LNCAP (cell line): ENCODE measurements around the gene JKAMP.

Experiments used
- TF ChIP-seq, protein P1 (sequence below): fragments of 450-650 bp; IDR thresholded peaks from 2 replicates; pipeline ENCODE4 v1.5.1; 2017; ENCODE audit warnings: mild to moderate bottlenecking

The JKAMP gene

GRCh38 chr14:59465316-59466135 is 18.8 kb upstream of the JKAMP start, which contains the start of gene GPR135:
TSS of gene GPR135 (minus strand) at chr14:59465380. CDS start at chr14:59465226, 154 bp downstream.
- TF ChIP-seq, protein P1, sequence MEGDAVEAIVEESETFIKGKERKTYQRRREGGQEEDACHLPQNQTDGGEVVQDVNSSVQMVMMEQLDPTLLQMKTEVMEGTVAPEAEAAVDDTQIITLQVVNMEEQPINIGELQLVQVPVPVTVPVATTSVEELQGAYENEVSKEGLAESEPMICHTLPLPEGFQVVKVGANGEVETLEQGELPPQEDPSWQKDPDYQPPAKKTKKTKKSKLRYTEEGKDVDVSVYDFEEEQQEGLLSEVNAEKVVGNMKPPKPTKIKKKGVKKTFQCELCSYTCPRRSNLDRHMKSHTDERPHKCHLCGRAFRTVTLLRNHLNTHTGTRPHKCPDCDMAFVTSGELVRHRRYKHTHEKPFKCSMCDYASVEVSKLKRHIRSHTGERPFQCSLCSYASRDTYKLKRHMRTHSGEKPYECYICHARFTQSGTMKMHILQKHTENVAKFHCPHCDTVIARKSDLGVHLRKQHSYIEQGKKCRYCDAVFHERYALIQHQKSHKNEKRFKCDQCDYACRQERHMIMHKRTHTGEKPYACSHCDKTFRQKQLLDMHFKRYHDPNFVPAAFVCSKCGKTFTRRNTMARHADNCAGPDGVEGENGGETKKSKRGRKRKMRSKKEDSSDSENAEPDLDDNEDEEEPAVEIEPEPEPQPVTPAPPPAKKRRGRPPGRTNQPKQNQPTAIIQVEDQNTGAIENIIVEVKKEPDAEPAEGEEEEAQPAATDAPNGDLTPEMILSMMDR, result no peak

- TF ChIP-seq, protein P1, result no peak
Measured at GRCh38 chr14:59474172-59474571, 10.1 kb upstream of the JKAMP start.

- TF ChIP-seq, protein P1, result no peak
Measured at GRCh38 chr14:59475709-59476108, 8.6 kb upstream of the JKAMP start.

DNA sequence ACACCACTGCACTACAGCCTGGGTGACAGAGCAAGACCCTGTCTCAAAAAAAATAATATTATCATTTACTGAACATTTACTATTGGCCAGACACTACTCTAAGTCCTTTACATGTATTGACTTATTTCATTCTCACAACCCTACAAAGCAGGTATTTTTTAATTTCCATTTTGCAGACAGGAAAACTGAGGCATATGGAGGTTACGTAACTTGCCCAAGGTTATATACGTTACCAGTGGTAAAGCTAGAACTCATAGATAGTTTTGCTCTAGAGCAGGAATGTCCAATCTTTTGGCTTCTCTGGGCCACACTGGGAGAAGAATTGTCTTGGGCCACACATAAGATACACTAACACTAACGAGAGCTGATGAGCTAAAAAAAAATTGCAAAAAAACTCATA is 5.8 kb upstream of the JKAMP start:
- TF ChIP-seq, protein P1, result no peak

DNA sequence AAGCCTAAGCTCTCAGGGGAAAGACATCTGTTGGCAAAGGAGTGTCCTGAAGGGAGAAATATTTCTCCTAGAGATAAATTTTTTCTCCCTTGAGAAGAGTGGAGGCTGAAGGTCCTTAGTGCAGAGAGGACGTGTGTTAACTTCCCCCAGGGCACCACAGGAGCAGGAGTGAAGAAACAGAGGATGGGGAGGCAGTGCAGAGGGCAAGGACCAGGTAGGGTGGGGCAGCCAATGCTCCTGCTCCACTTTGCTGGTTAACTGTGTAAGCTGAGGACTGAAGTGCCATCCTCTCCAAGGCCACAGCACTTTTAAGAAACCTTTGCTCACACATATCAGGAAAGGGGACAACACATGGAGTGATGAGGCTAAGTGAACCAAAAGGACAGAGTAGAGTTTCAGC is 4.2 kb upstream of the JKAMP start:
- TF ChIP-seq, protein P1, result no peak

- TF ChIP-seq, protein P1, result no peak
Measured at GRCh38 chr14:59481407-59481806, 2.9 kb upstream of the JKAMP start.

DNA sequence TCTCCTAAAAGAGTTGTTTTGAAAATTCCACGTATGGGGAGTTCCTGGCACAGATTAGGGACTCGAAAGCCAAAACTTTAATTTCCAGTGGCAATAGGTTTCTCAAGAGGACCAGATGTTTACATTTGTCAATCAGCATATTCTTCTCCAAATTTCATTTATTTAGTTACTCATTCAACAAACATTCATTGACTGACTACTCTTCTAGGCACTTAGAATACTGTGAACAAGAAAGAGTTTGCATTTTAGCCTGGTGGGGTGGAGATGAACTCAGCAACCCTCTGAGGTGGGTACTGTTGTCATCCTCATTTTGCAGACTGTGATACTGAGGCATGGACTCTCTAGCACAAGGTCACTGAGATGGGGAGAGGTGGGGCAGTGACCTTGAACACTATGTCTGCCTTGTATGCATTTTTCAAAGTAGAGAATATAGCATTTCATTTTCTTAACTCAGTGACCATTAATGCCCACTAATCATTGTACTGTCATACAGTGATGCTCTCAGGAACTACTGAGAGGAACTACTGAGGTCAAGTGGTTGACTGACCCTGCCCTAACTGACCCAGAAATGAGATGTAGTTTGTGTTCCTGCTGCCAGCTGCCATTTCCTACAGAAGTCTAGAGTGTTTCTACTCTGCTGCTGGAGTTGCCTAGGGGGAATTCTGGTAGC is 2.3 kb upstream of the JKAMP start:
- TF ChIP-seq, protein P1, result no peak
